GM19099 (cell line): ENCODE measurements around the gene BAHCC1.

Source experiments
- POLR2A ChIP-seq: IDR thresholded peaks from 3 replicates; pipeline ENCODE4 v1.6.1; 2011; ENCODE audit warnings: low read depth; ENCODE audit not compliant: insufficient read length; ENCODE audit errors: extremely low read depth

Gene BAHCC1

DNA sequence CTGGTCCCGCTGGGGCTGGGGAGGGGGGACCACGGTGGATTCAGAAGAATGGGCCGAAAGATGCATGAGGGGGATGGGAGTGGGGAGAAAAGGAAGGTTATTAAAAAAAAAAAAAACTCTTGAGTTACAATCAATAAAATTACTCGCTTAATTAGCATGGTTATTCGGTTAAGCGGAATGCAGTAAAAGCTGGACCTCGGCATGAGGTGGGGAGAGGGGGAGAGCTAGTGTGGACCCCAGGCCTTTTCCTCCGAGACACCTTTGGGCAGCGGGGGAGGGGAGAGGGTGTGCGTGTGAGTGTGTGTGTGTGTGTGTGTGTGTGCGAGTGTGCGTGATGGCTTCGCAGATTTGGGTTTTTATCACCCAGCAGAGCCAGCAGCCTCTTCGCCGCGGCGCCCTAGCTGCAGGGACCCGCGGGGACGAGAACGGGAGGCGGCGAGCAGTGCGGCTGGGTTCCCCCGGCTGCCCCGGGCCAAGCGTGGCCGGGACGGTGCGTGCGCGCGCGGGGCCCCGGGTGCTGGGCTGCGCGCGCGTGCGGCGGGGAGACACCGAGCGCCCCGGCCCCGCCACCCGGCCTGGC, 3.7 kb downstream of the BAHCC1 start:
- no peak for TF ChIP-seq POLR2A

DNA sequence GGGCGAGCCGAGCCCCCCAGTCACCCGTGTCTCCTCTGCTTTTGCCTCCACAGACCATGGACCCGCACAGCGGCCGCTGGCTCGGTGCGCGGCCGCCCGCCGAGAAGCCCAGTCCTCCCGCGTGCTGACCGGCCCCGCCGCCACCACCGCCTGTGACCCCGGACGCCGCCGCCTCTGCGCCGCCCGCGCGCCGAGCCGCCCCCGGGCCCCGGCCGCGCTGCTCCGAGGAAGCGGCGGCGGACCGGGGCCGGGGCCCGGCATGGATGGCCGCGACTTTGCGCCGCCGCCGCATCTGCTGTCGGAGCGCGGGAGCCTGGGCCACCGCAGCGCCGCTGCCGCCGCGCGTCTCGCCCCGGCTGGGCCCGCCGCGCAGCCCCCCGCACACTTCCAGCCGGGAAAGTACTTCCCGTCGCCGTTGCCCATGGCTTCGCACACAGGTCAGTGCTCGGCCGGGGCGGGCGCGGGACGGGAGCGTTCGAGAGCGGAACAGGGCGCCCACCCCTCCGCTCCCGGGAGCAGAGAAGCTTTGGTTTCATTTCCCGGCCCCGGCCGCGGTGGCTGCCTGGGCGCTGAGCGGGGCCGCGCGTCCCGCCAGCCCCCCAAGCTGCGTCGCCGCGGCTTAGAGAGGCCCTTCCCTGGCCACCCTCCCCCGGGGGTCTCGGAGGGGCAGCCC, 4.4 kb downstream of the BAHCC1 start:
- no peak for TF ChIP-seq POLR2A

DNA sequence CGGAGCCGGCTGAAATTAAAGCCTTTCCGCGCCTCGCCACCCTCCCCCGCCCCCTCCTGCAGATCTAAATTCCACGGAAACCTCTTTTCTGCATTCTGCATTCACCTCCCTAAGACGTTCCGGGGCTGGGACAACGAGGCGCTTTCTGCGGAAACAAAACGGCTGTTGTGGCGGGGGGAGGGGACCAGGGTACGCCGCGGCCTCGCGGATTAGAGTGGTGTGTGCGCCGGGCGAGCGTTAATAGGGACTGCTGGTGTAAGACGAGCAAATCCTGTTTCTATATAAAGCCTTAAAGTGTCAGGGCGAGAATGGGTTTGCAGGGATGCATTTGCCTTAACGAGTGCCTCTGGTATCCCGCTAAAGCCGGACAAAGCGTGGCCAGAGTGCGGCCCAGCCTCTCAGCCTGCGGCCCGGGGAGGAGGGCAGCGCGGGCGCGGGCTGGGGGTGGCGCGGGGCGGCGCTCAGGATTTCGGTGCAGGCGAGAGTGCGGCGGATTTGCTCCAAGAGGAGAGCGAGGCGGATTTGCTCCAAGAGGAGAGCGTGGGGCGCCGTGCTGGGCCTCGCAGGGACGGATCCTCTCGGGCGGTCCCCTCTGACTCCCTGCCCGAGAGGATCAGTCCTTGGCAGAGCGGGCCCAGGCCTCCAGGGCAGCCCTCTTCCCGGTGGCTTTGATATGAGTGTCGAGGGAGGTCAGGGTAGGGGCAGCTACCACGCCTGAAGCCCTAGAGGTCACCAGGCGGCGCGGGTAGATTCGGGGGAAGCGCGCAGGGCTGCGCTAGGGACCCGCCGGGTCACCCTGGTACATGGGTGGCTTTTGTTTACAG, 5.1 kb downstream of the BAHCC1 start:
- TF ChIP-seq POLR2A, result no peak

DNA sequence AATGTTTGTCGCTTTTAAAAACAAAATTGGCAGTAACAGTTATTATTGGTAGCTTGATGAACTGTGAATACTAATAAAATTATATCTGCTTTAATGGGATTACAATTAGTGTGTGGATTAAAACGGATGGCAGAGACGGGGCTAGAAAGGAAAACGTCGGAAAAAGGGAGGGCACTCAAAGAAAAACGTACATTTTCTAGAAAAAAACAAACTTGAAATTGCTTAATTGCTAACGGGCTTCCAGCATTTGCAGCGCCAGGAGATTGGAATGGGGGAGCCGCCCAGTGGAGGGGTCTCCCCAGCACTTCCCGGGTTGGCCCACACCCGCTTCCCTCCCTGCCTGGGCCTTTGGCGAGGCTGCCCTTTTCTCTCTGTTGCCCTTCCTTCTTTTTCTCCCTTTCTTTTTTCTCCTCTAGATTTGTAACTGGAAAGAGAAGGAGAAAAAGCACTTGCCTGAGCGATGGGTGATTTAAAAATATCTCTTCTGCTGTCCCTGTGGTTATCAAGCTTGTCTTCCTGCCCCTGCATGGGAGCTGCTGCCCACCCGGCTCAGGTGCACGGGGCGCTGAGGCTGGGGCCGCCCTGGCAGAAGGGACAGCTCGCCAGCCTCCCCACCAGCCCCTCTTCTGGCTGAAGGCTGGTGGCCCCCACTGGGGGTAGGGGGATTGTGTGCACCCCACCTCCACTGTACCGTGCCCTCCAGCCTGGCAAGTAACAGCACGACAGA, 5.9 kb downstream of the BAHCC1 start:
- TF ChIP-seq POLR2A, result no peak

DNA sequence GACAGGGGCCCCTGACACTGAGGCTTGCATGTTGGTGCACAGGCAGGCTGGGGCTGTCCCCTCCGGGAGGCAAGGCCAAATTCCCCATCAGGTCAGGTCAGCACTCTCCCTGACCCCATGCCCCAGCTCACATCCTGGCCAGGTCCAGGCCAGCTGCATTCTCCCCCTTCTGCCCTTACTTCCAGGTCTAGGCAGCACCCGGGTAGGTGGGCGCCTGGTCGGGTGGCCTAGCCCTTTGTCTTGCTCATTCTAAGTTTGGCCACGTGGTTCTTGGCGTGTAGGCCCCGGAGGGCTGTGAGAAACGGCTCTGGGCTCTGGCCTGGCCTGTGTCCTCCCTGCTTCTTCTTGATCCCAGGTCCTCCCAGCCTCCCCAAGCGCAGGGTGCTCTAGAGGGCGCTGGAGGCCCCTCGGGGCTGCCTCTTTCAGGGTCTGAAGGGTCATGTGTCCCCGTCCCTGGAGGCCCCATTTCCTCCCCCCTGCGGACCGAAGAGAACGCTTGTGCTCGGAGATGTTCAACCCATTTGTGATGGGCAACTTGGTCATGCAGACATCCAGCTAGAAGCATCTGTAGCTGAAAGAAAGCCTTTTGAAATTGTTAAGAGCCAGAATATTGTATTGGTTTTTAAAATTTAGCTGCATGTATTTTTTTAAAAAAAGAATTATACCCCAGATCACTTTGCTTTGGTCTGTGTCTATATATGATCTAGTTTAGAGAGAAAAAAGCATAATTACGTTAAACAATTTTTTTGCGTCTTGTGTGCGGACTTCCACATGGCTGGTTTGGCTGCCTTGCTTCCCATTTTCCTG, 6.7 kb downstream of the BAHCC1 start:
- no peak for TF ChIP-seq POLR2A

DNA sequence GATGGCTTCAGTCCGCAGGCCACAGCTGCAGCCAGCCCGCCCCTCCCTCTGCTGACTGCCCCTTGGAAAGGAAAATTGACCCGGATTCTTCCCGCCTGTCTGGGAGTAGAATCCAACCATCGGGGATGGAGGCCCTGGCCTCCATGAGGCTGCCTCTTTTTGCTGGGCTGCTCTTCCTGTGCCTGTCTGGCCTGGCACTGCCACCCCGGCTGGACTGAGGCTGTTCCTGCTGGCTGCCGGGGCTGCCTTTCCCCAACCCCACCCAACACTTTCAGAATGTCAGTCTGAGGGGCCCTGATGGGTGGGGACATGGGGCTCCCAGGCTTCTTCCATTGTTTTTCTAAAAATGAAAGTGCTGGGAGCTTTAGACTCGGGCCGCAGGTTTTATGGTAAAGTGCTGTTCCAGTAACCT, 7.3 kb downstream of the BAHCC1 start:
- no peak for TF ChIP-seq POLR2A

DNA sequence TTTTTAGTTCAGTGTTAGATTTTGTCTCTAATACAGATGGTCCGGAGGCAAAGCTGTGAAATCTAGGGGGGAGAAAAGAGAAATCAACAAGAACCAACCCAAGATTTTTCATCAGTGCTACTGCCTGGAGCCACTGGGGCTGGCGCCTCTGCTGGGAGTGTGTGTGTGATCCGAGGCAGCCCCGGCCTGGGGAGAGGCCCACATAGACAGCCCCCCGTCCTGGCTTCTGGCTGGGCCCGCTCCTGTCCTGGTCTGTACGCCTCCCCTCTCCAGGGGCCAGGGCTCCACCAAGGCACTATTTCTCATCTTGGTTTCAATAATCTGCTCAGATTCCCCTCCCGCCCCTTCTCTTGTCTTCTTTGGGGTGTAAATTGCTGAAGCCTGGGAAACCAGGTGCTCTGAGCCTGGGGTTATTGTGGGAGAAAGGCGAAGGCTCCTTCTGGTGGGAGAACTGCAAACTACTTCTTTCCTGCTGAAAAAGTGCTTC, 7.8 kb downstream of the BAHCC1 start:
- no peak for TF ChIP-seq POLR2A

DNA sequence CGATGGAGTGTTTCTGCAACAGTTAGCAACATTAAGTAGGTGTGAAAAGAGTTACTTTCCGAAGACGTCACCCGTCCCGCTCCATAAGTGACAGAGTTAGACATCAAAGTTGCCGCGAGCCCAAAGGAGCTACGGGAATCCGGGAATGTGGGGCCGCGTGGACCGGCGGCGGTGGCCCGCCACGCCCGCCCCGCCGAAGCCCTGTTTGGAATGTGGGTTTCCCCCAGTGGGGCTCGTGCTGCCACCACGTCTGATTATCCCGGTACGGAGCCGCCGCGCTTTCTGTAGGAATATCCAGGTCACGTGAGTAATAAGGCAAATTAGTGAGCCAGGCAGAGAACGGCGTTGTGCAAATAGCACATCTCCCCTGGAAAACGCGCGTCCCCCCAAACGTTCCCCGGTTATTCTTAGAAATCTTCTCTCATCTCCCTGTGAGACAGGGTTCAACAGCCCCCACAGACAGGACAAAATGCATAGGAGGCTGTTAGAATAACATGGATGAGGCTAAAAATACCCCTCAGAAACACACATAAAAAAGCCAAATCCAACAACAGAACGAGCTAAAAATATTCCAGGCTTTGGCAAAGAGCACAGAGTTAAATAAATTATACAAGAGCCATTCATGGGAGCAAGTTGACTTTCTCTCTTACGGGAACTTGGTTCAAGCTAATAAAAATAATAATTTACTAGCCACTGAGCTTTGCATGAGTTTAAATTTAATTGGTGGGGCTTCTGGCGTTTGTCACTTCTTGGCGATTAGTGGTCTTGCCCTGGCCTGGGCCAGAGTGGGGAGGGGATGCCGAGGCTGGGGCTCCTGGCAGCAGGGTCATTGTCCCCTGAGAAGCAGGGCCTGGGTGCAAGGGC, 8.6 kb downstream of the BAHCC1 start:
- TF ChIP-seq POLR2A, result no peak

DNA sequence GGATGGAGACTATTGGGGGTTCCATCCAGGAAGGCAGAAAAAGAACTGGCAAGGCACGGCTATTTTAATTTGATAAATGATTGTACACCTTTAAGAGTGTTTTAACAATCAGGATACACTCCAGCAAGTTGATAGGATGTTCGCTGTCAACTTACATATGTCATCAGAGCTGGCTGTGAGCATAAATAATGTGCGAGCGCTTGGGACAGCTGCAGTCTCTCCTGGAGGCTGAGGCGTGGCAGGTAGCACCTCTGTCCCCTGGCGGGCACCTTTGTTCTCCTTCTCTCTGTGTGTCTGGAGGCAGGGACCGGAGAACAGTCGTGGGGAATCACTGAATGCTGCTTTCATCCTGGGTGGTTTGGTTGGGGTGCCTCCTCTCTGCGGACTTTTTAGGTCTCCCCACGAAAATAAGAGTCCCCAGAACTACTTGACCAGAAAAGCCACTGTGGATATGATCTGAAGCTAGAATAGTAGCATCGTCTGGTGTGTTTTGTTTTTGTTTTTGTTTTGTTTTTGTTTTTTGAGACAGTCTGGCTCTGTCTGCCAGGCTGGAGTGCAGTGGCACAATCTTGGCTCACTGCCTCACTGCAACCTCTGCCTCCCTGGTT, 9.4 kb downstream of the BAHCC1 start:
- no peak for TF ChIP-seq POLR2A

DNA sequence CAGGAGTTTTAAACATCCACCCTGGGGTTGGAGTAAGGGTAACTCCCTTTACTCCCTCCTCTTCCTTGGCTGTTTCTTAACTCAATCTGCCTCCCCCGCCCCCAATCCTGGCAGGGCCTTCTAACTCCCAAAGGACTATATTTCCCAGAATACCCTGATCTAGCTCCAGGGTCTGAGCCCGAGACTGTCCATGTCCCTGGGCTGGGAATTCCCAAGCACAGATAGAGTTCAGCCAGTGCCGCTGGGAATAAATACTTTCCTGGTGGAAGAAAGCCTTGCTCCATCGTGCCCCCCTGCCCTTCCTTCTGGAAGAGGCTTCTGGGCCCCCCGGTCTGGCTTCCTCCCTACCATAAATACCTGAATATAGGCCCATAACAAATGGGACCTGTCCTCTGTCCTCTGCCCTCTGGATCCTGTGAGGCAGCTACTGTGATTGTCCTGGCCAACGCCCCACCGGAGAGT, 10.2 kb downstream of the BAHCC1 start:
- TF ChIP-seq POLR2A, result no peak

DNA sequence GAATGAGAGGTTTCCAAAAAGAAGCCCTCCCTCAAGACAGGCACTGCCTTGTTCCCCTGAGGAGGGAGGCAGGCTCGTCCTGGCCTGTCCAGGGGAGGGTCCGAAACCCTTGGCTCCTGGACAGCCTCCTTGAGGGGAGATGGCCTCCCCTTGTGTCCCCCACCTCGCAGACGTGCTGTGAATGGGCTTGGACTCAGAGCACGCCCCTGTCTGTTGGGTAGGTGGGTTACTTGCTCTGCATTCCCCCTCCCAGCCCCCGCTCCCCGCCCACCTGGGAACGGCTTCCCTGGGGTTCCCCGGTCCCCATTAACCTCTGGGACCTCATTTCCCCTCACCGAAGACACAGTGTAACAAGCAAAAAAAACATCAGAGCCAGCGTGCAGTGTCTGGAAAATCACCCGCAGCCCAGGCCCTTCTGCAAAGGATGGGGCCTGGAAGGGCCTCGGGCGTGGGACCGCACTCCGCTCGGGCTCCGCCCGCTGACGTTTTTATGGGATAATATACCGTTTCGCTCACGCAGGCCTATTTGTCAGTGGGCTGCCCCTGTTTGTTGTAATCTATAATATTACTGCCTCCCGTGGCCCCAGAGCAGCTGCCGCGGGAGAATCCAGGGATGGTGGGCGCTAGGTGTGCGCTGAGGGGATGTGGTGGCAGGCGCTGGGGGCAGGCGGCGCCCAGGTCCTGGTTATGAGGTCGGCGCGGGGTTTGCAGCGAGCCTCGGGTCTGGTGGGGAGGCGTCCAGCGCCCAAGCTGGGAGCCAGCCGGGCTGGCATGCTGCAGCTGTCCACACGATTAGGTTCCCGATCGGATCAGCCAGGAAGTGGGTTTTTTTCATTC, 11.1 kb downstream of the BAHCC1 start:
- no peak for TF ChIP-seq POLR2A

DNA sequence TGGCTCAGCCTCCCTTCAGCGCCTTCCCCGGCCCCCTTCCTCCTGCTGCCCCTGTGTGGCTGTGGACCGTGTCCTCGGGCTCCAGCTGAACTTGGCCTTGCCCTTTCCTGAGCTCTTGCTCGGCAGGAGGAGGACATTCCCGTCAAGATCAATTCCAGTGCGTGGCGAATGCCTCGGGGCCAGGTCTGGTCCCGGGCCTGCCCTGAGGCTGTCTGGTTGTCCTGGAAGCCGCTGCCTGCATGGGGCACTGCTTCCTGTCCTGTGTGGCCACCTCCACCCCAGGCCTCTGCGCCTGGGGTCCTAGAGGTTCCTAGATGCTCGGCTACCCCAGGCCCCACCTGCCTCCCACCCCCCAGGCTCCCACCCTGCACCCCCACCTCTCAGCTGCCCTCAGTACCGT, 12.8 kb downstream of the BAHCC1 start:
- no peak for TF ChIP-seq POLR2A

DNA sequence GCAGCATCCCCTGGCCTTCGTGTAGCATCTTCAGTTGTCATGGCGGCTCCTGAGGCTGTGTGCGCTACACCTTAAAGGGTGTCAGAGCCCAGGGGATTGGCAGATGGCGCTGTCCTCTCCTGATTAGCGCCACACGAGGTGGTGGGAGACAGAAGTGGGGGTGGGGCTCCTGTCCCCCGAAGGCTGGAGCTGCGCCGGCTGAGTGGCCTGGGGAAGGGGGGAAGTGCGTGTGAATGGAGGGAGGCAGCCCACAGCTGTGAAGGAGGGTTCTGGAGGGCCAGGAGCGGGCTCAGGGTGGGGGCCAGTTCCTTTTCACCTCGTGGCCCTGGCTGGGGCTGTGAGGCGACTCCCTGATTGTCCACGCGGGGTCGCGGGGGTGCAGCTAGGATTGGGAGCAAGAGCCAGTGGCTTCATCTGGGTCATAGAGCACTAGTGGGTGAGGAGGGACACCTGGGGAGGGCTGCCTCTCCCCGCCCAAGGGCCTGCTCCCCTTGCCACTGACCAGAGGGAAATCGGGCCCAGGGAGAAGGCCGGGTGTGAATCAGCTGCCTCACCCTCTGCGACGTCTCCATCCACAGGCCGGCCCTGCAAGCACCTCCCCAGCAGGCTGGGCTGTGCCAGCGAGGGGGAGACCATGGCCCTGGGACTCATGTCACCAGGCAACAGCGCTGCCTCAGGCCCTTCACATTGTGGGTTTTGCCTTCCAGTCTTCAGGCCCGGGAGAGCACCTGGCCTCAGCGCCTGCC, 14.1 kb downstream of the BAHCC1 start:
- no peak for TF ChIP-seq POLR2A
